GM12801 (cell line): ENCODE data around the gene TTC34.

ENCODE experiments used
- TF ChIP-seq, protein P1 (sequence below): IDR thresholded peaks from one replicate; pipeline ENCODE4 v1.5.1; 2011; ENCODE audit warnings: control low read depth; ENCODE audit not compliant: insufficient read length; ENCODE audit errors: extremely low read depth

The TTC34 gene

DNA sequence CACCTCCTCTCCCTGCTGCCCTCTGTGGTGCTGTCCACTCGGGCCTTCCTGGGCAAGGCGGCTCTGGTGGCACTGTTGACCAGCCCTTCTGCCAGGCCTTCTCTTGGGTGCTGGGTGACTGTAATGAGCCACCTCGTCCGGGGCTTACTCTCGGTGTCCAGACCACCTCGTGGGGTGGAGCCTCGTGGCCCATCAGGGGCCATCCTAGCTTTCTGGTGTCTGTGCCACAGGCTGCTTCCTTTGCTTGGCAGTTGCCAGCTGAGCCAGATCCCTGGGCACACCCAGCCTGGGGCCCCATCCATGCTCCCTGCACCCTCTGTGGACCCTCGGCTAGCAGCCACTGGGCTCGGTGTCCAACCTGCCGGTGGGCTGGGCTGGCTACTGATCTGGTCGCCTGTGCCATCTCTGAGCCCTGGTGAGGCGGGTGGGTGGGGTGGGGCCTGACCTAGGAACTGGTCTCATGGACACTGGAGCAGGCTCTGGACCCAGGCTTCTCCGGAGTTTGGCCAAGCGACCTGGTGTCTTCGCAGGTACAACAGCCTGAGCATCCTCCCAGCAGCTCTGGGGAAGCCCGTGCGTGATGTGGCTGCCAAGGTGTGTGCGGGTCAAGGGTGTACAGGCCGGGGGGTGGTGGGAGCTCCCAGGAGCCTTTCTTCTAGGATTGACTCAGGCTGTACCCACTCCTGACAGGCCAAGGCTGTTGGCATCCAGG lies 213.5 kb downstream of the TTC34 start:
- TF ChIP-seq, protein P1, sequence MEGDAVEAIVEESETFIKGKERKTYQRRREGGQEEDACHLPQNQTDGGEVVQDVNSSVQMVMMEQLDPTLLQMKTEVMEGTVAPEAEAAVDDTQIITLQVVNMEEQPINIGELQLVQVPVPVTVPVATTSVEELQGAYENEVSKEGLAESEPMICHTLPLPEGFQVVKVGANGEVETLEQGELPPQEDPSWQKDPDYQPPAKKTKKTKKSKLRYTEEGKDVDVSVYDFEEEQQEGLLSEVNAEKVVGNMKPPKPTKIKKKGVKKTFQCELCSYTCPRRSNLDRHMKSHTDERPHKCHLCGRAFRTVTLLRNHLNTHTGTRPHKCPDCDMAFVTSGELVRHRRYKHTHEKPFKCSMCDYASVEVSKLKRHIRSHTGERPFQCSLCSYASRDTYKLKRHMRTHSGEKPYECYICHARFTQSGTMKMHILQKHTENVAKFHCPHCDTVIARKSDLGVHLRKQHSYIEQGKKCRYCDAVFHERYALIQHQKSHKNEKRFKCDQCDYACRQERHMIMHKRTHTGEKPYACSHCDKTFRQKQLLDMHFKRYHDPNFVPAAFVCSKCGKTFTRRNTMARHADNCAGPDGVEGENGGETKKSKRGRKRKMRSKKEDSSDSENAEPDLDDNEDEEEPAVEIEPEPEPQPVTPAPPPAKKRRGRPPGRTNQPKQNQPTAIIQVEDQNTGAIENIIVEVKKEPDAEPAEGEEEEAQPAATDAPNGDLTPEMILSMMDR: no peak

DNA sequence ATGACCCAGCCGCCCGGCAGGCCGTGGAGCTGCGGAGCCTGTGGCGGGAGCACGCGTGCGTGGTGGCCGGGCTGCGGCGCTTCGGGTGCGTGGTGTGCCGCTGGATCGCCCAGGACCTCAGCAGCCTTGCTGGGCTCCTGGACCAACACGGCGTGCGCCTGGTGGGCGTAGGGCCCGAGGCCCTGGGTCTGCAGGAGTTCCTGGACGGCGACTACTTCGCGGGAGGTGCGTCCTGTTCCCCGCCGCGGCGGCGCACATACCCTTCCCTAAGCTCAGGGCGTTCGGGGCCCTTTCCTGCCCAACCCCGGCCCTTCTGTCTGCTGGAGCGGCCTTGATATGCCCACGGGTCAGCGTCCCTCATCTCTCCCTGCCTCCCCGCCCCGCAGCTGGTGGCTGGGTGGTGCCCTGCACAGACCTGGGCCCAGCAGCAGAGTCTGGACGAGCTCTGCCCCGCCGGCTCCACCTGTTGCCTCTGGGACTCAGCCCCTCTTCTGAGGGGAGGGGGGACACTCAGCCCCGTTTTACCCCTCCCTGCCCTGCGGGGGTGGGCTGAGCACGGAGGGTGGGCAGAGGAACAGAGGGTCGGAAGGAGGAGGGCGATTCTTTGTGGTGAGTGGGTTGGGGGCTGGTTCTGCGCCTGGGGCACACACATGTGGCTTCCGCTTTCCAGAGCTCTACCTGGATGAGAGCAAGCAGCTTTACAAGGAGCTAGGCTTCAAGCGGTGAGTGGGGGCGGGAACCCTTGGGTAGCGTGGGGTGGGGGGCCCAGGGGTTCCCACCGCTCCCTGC lies 214.2 kb downstream of the TTC34 start:
- TF ChIP-seq, protein P1: no peak

DNA sequence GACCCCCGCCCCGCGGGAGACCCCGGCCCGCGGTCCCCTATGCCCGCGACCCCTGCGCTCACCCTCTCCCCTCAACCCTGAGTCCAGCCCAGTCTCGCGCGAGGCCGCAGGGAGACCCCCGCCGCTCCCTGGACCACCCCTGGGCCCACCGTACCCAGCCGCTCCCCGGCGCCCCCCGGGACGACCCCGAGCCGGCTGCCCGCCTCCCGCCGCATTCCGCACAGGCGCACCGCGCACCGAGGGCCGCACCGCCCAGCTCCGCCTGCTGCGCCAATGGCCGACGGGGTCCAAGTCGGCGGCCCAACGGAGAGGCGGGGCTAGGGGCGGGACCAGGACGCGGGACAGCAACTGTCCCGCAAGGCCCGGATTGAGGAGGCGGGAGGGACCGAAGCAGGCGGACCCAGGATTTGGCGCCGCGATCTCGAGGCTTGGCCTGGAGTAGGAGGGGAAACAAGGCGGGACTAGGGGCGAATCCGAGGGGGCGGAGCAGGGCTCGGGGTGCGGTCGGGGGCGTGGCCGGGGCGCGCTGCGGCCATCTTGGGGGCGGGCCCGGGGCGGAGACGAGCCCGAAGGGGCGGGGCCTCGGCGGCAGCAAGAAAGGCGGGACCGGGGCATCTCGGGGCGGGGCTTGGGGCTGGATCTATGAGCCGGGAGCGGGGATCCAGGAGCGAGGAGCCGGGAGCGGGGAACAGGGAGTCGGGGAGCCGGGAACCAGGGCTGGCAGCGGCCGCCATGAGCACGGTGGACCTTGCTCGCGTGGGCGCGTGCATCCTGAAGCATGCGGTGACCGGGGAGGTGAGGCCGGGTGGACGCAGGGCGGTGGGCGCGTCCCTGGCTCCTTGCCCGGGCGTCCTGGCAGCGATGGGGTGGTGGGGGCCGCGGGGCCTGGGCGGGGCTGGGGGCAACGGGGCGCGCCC lies 215.1 kb downstream of the TTC34 start, which contains the start of gene PRXL2B:
PRXL2B (plus strand) TSS at position 624 of the 917 bp plus-strand sequence; CDS start at position 733, 109 bp downstream.
- TF ChIP-seq, protein P1: no peak
